OCI-LY7 (cell line): ENCODE data around the gene KLHL17. TPM values are rescaled to one million over a fixed set of nuclear protein-coding genes. Genes with fewer than 3 reads are reported as not detected.
A peak's percentile ranks its signal among the peaks of the same experiment; 100 is the strongest.

Experiments used
- BruUV-seq: library from RNA; stranded (reverse); fragments of 400-500 nt; replicated peaks from 2 replicates; lab custom pipeline; 2021; lab: Mats Ljungman, UMichigan
- CTCF ChIA-PET: fragments of 300-600 bp; sonication (Branson Sonifier 250); formaldehyde crosslinking; loops from one replicate; lab custom pipeline; 2022; ENCODE audit warnings: antibody characterized with exemption; ENCODE audit not compliant: unreplicated experiment; lab: Charles Lee
- POLR2A ChIA-PET: fragments of 300-600 bp; sonication (Branson Sonifier 250); formaldehyde crosslinking; loops from one replicate; lab custom pipeline; 2022; ENCODE audit warnings: antibody characterized with exemption; lab: Charles Lee
- DNase-seq: peaks from one replicate; pipeline ENCODE4 v3.0.0-alpha.2; 2015; ENCODE audit warnings: low spot score
- H2AFZ ChIP-seq: fragments of 200-600 bp; sonication (generic), shearing (Covaris generic); 2 replicates; pipeline ENCODE4 v1.6.1; 2014; ENCODE audit warnings: mild to moderate bottlenecking, antibody characterized with exemption, low read length, moderate library complexity
- H3K27ac ChIP-seq: fragments of 200-600 bp; sonication (generic); 2 replicates; pipeline ENCODE4 v1.5.1; 2014; ENCODE audit warnings: mixed run types, low read depth, mild to moderate bottlenecking, moderate library complexity, low read length, inconsistent platforms; ENCODE audit not compliant: poor library complexity, severe bottlenecking
- H3K36me3 ChIP-seq: fragments of 200-600 bp; sonication (generic); 2 replicates; pipeline ENCODE4 v1.6.1; 2014; ENCODE audit warnings: mild to moderate bottlenecking, antibody characterized with exemption, low read length, moderate library complexity, mixed read lengths; ENCODE audit not compliant: insufficient read depth
- H3K4me1 ChIP-seq: fragments of 200-600 bp; sonication (generic); 2 replicates; pipeline ENCODE4 v1.5.1; 2014; ENCODE audit warnings: mild to moderate bottlenecking, low read length; ENCODE audit not compliant: insufficient read depth, poor library complexity, severe bottlenecking
- H3K4me2 ChIP-seq: fragments of 200-600 bp; sonication (generic); 2 replicates; pipeline ENCODE4 v1.6.1; 2014; ENCODE audit warnings: mild to moderate bottlenecking, low read length
- H3K4me3 ChIP-seq: fragments of 200-600 bp; sonication (generic); 2 replicates; pipeline ENCODE4 v1.5.1; 2014; ENCODE audit warnings: mild to moderate bottlenecking, low read depth, low read length; ENCODE audit not compliant: poor library complexity, severe bottlenecking
- H3K79me2 ChIP-seq: fragments of 200-600 bp; sonication (generic); 2 replicates; pipeline ENCODE4 v1.6.1; 2016; ENCODE audit warnings: low read depth, mild to moderate bottlenecking, low read length, moderate library complexity, mixed read lengths; ENCODE audit not compliant: insufficient read depth
- H3K9me2 ChIP-seq: fragments of 200-600 bp; sonication (generic); 2 replicates; pipeline ENCODE4 v1.6.1; 2016; ENCODE audit warnings: mild to moderate bottlenecking, low read length, mixed read lengths; ENCODE audit not compliant: insufficient read depth
- H3K9me3 ChIP-seq: fragments of 200-600 bp; sonication (generic); 2 replicates; pipeline ENCODE4 v1.6.1; 2014; ENCODE audit warnings: mild to moderate bottlenecking, mixed run types, low read length, mixed read lengths
- H4K20me1 ChIP-seq: fragments of 200-600 bp; sonication (generic); 2 replicates; pipeline ENCODE4 v1.6.1; 2014; ENCODE audit warnings: mild to moderate bottlenecking, antibody characterized with exemption, low read length, moderate library complexity, mixed read lengths; ENCODE audit not compliant: insufficient read depth
- CTCF ChIP-seq: fragments of 200-600 bp; sonication (generic); conservative IDR thresholded peaks from 2 replicates; pipeline ENCODE4 v1.5.1; 2014; ENCODE audit warnings: mild to moderate bottlenecking, antibody characterized with exemption, low read length, moderate library complexity, mixed read lengths
- EZH2phosphoT487 ChIP-seq: fragments of 200-600 bp; sonication (generic); IDR thresholded peaks from 2 replicates; pipeline ENCODE4 v1.6.1; 2018; ENCODE audit warnings: low read depth, borderline replicate concordance, mild to moderate bottlenecking, mixed run types, antibody characterized with exemption, low read length, moderate library complexity, mixed read lengths
- intact Hi-C: fragments of 100-400 bp; cut with micrococcal nuclease; formaldehyde crosslinking; loops from one replicate; pipeline ENCODE4 v1.10.0; 2022; ENCODE audit not compliant: unreplicated experiment
- small RNA-seq: library from RNA; depleted of rRNA; stranded (forward); fragments of <200 nt; gene quantifications from one replicate; pipeline ENCODE3, GENCODE V24; 2014
- total RNA-seq, 2 experiments: library from RNA; depleted of rRNA in 1 of 2; stranded (reverse); fragments of >200 nt in 1 of 2; shearing (Covaris generic) in 1 of 2; gene quantifications; 2 replicates each; pipeline ENCODE4 v1.2.3, GENCODE V29; 2014 to 2022

KLHL17 gene
- total RNA-seq, 2 experiments from 2014 or later = 21.7 to 23.3 TPM

DNA sequence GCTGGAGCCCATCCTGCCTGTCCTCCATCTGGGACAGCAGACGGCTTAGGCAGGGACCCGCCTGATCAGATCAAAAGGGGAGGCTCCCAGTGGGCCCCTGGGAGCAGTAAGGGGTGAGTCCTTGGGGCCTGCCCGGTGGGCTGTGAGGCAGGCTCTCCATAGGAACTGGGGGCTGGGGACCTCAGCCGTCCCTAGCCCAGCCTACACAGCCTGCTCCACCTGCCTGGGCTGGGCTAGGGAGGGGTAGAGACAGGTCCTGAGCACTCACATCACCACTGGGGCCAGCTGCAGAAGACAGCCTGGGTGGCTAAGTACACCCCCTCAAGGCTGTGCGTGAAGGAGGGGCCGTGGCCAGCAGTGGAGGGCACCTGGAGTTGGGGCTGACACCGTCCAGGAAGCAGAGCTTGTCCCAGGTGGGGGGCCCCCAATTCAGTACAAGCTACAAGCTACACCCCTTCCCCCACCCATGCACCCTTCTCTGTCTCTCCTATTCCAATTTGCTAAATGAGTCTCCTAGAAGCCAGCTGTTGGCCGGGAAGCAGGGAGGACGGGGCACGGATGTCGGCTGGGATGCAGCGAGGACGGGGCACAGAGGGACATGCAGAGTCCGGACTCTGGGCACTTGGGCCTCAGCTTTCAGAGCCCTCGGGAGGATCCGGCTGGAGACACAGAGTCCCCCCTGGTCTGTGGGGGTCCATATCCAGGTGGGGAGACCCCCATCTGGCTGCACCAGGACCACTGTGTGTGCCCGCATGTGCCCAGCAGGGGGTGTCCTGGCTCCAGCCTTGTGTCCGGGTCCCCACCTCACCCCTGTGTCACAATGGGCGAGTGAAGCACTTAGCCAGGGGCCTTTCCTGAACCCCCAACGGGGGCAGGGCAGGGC is 54.7 kb downstream of the KLHL17 start:
- Histone ChIP-seq H3K4me1 (peaks cover 22% of the 10 kb centered on the region), H3K27ac (peak overlapping the region; percentile 63), H2AFZ (no peak overlapping the region), H3K9me3 (0 out of 2 replicates have a peak, but pooled peaks cover 3% of the 10 kb centered on the region), H3K36me3 (no peaks in the 10 kb centered on the region), H3K4me3 (peak overlapping the region; percentile 75), H3K79me2 (no peaks in the 10 kb centered on the region), H3K4me2 (peak overlapping the region; percentile 85), H3K9me2 (no peaks in the 10 kb centered on the region), H4K20me1 (no peaks in the 10 kb centered on the region)
- intact Hi-C loops = loop anchor here (5.0 kb wide), 1 partner anchor 47 kb away; no protein-coding TSS in a partner anchor
- POLR2A ChIA-PET = interaction anchor here (1.6 kb wide), 1 partner anchor 9 kb away, joined by 3 read pairs; no protein-coding TSS in a partner anchor
- DNase-seq = peak; percentile 48
- TF ChIP-seq CTCF (peak; percentile 60), EZH2phosphoT487 (no peak)
- CTCF ChIA-PET = interaction anchor here (0.6 kb wide), 1 partner anchor 17 kb away, joined by 3 read pairs; no protein-coding TSS in a partner anchor
- BruUV-seq = no TSS peak

Small RNA genes lying within 50 kb of the gene (small RNA-seq; reads per million reads assigned to genes)
- not detected for gene AL645608.3
- not detected for gene AL645608.4

Other genes starting within 250 kb of the KLHL17 start
- 0.06 TPM in 1 of 2 replicates, not detected in the other for gene SAMD11, start 36.7 kb upstream of the KLHL17 start, total RNA-seq (2014; rRNA removed; shearing (Covaris generic))
- gene SAMD11, start 36.7 kb upstream of the KLHL17 start, total RNA-seq (2022) = not detected in 2 replicates
- 77.9 and 84.0 TPM in 2 replicates for gene NOC2L, start 1.3 kb upstream of the KLHL17 start, total RNA-seq (2014; rRNA removed; shearing (Covaris generic))
- 72.1 and 99.0 TPM in 2 replicates for gene NOC2L, start 1.3 kb upstream of the KLHL17 start, total RNA-seq (2022)
- 0.05 TPM in 1 of 2 replicates, not detected in the other for gene PLEKHN1, start 5.9 kb downstream of the KLHL17 start, total RNA-seq (2014; rRNA removed; shearing (Covaris generic))
- gene PLEKHN1, start 5.9 kb downstream of the KLHL17 start, total RNA-seq (2022) = not detected in 2 replicates
- not detected in 2 replicates for gene PERM1, start 21.5 kb downstream of the KLHL17 start, total RNA-seq (2014; rRNA removed; shearing (Covaris generic))
- not detected in 2 replicates for gene PERM1, start 21.5 kb downstream of the KLHL17 start, total RNA-seq (2022)
- not detected in 2 replicates for gene HES4, start 39.5 kb downstream of the KLHL17 start, total RNA-seq (2014; rRNA removed; shearing (Covaris generic))
- gene HES4, start 39.5 kb downstream of the KLHL17 start, total RNA-seq (2022) = not detected in 2 replicates
- 99.9 and 110 TPM in 2 replicates for gene ISG15, start 52.9 kb downstream of the KLHL17 start, total RNA-seq (2014; rRNA removed; shearing (Covaris generic))
- 53.4 and 65.4 TPM in 2 replicates for gene ISG15, start 52.9 kb downstream of the KLHL17 start, total RNA-seq (2022)
- 2.2 and 2.7 TPM in 2 replicates for gene AGRN, start 59.5 kb downstream of the KLHL17 start, total RNA-seq (2014; rRNA removed; shearing (Covaris generic))
- 9.1 and 9.8 TPM in 2 replicates for gene AGRN, start 59.5 kb downstream of the KLHL17 start, total RNA-seq (2022)
- not detected in 2 replicates for gene RNF223, start 113.7 kb downstream of the KLHL17 start, total RNA-seq (2014; rRNA removed; shearing (Covaris generic))
- not detected in 2 replicates for gene RNF223, start 113.7 kb downstream of the KLHL17 start, total RNA-seq (2022)
- 13.1 and 27.6 TPM in 2 replicates for gene C1orf159, start 155.5 kb downstream of the KLHL17 start, total RNA-seq (2014; rRNA removed; shearing (Covaris generic))
- 24.1 and 24.5 TPM in 2 replicates for gene C1orf159, start 155.5 kb downstream of the KLHL17 start, total RNA-seq (2022)
- not detected in 2 replicates for gene TTLL10, start 213.3 kb downstream of the KLHL17 start, total RNA-seq (2014; rRNA removed; shearing (Covaris generic))
- gene TTLL10, start 213.3 kb downstream of the KLHL17 start, total RNA-seq (2022) = not detected in 2 replicates
- gene TNFRSF18, start 246.0 kb downstream of the KLHL17 start, total RNA-seq (2014; rRNA removed; shearing (Covaris generic)) = not detected in 2 replicates
- not detected in 2 replicates for gene TNFRSF18, start 246.0 kb downstream of the KLHL17 start, total RNA-seq (2022)